ENCODE data around the gene CACTIN. TPM values are rescaled to one million over a fixed set of nuclear protein-coding genes. Genes with fewer than 3 reads are reported as not detected.
"Not testable (repeated sequence)": the region's sequence is repeated elsewhere in the genome, so short reads cannot be mapped to it uniquely, and the experiment has no call there.

CACTIN gene
- total and polyA plus RNA-seq, 2 experiments from 2014 or later = 19.4 to 49.0 TPM

GRCh38 chr19:3570606-3571011 is 56.0 kb downstream of the CACTIN start:
- no peak for DNase-seq (ENCODE audit: low read depth in 1 of 2, low spot score in 1 of 2)
- H3K9me3 ChIP-seq (ENCODE audit: low read depth) = no peaks in the 10 kb centered on the region
- H3K27me3 ChIP-seq = no peaks in the 10 kb centered on the region
- H3K4me1 ChIP-seq (ENCODE audit: low read depth) = no peaks in the 10 kb centered on the region
- no peak overlapping the region for H3K4me3 ChIP-seq
- no peak for TF ChIP-seq CTCF (IDR thresholded peaks at IDR 0.05; ENCODE audit: low read depth, low read length)
- H3K27ac ChIP-seq = no peak overlapping the region
- no peaks in the 10 kb centered on the region for H3K36me3 ChIP-seq

- not testable (repeated sequence) for H3K36me3 ChIP-seq; H3K9me3 ChIP-seq (ENCODE audit: low read depth); H3K27ac ChIP-seq; H3K4me3 ChIP-seq; H3K27me3 ChIP-seq; DNase-seq (ENCODE audit: low read depth in 1 of 2, low spot score in 1 of 2); H3K4me1 ChIP-seq (ENCODE audit: low read depth)
These were observed 56.5 kb downstream of the CACTIN start for GRCh38 chr19:3570042-3570441.

- no peaks in the 10 kb centered on the region for H3K4me1 ChIP-seq (ENCODE audit: low read depth)
- TF ChIP-seq CTCF (IDR thresholded peaks at IDR 0.05; ENCODE audit: low read depth, low read length) = no peak
- H3K36me3 ChIP-seq = no peaks in the 10 kb centered on the region
- DNase-seq (ENCODE audit: low read depth in 1 of 2, low spot score in 1 of 2) = no peak
- no peak overlapping the region for H3K27ac ChIP-seq
- H3K9me3 ChIP-seq (ENCODE audit: low read depth) = no peaks in the 10 kb centered on the region
- H3K27me3 ChIP-seq = no peaks in the 10 kb centered on the region
- no peak overlapping the region for H3K4me3 ChIP-seq
These were observed 61.5 kb downstream of the CACTIN start for GRCh38 chr19:3565139-3565538.

- no peak overlapping the region for H3K27ac ChIP-seq
- H3K4me1 ChIP-seq (ENCODE audit: low read depth) = no peaks in the 10 kb centered on the region
- H3K27me3 ChIP-seq = no peaks in the 10 kb centered on the region
These were observed 62.7 kb downstream of the CACTIN start for GRCh38 chr19:3563709-3564524.

More at GRCh38 chr19:3563709-3564524, 62.7 kb downstream of the CACTIN start:
- Histone ChIP-seq H3K36me3 (no peaks in the 10 kb centered on the region), H3K4me3 (no peak overlapping the region), H3K9me3 (ENCODE audit: low read depth) (no peaks in the 10 kb centered on the region)
- no peak for TF ChIP-seq CTCF (IDR thresholded peaks at IDR 0.05; ENCODE audit: low read depth, low read length)
- no peak for DNase-seq (ENCODE audit: low read depth in 1 of 2, low spot score in 1 of 2)

Other genes starting within 250 kb of the CACTIN start
- 0.63 TPM in 1 of 2 replicates, not detected in the other for gene SMIM24, start 146.3 kb downstream of the CACTIN start, total RNA-seq
- 0.22 and 0.75 TPM in 2 replicates for gene SMIM24, start 146.3 kb downstream of the CACTIN start, polyA plus RNA-seq
- gene SMIM44, start 143.3 kb downstream of the CACTIN start, total RNA-seq = not detected in 2 replicates
- not detected in 2 replicates for gene SMIM44, start 143.3 kb downstream of the CACTIN start, polyA plus RNA-seq
- 16.2 and 19.4 TPM in 2 replicates for gene DOHH, start 126.1 kb downstream of the CACTIN start, total RNA-seq
- 15.1 and 21.0 TPM in 2 replicates for gene DOHH, start 126.1 kb downstream of the CACTIN start, polyA plus RNA-seq
- 45.5 and 68.5 TPM in 2 replicates for gene FZR1, start 120.5 kb downstream of the CACTIN start, total RNA-seq
- gene FZR1, start 120.5 kb downstream of the CACTIN start, polyA plus RNA-seq = 48.6 and 70.7 TPM in 2 replicates
- 1.9 and 5.4 TPM in 2 replicates for gene TEKTIP1, start 87.6 kb downstream of the CACTIN start, total RNA-seq
- gene TEKTIP1, start 87.6 kb downstream of the CACTIN start, polyA plus RNA-seq = 4.0 and 5.9 TPM in 2 replicates
- 89.0 and 110 TPM in 2 replicates for gene MFSD12, start 69.2 kb downstream of the CACTIN start, total RNA-seq
- 51.5 and 71.8 TPM in 2 replicates for gene MFSD12, start 69.2 kb downstream of the CACTIN start, polyA plus RNA-seq
- gene HMG20B, start 53.8 kb downstream of the CACTIN start, total RNA-seq = 202 and 253 TPM in 2 replicates
- gene HMG20B, start 53.8 kb downstream of the CACTIN start, polyA plus RNA-seq = 154 and 177 TPM in 2 replicates
- 0.28 and 0.54 TPM in 2 replicates for gene GIPC3, start 41.3 kb downstream of the CACTIN start, total RNA-seq
- 0.13 and 2.2 TPM in 2 replicates for gene GIPC3, start 41.3 kb downstream of the CACTIN start, polyA plus RNA-seq
- 0.15 and 0.18 TPM in 2 replicates for gene TBXA2R, start 19.9 kb downstream of the CACTIN start, total RNA-seq
- 0.40 and 1.0 TPM in 2 replicates for gene TBXA2R, start 19.9 kb downstream of the CACTIN start, polyA plus RNA-seq
- 24.1 and 28.4 TPM in 2 replicates for gene PIP5K1C, start 73.7 kb upstream of the CACTIN start, total RNA-seq
- 21.0 and 21.8 TPM in 2 replicates for gene PIP5K1C, start 73.7 kb upstream of the CACTIN start, polyA plus RNA-seq
- 2.8 and 5.2 TPM in 2 replicates for gene TJP3, start 81.6 kb upstream of the CACTIN start, total RNA-seq
- gene TJP3, start 81.6 kb upstream of the CACTIN start, polyA plus RNA-seq = 3.0 and 5.0 TPM in 2 replicates
- 39.9 and 49.4 TPM in 2 replicates for gene APBA3, start 134.9 kb upstream of the CACTIN start, total RNA-seq
- gene APBA3, start 134.9 kb upstream of the CACTIN start, polyA plus RNA-seq = 29.4 and 34.3 TPM in 2 replicates
- gene MRPL54, start 135.9 kb upstream of the CACTIN start, total RNA-seq = 37.9 and 57.8 TPM in 2 replicates
- gene MRPL54, start 135.9 kb upstream of the CACTIN start, polyA plus RNA-seq = 81.5 and 91.2 TPM in 2 replicates
- gene RAX2, start 145.4 kb upstream of the CACTIN start, total RNA-seq = not detected in 2 replicates
- gene RAX2, start 145.4 kb upstream of the CACTIN start, polyA plus RNA-seq = not detected in 2 replicates
- gene MATK, start 159.6 kb upstream of the CACTIN start, total RNA-seq = 4.9 and 6.9 TPM in 2 replicates
- gene MATK, start 159.6 kb upstream of the CACTIN start, polyA plus RNA-seq = 4.8 and 7.4 TPM in 2 replicates
- gene ZFR2, start 242.2 kb upstream of the CACTIN start, total RNA-seq = 18.8 and 24.2 TPM in 2 replicates
- gene ZFR2, start 242.2 kb upstream of the CACTIN start, polyA plus RNA-seq = 43.0 and 44.7 TPM in 2 replicates

All from cardiac muscle cell (in vitro differentiated cells and primary cell).